A673 (cell line): ENCODE measurements around the gene APLP2. TPM values are rescaled to one million over a fixed set of nuclear protein-coding genes. Genes with fewer than 3 reads are reported as not detected.

ENCODE experiments used
- BruUV-seq: library from RNA; stranded (reverse); fragments of 400-500 nt; replicated peaks from 2 replicates; lab custom pipeline; 2021; lab: Mats Ljungman, UMichigan
- CTCF ChIA-PET: fragments of 300-600 bp; sonication (Branson Sonifier 250); formaldehyde crosslinking; loops from one replicate; lab custom pipeline; 2022; ENCODE audit warnings: antibody characterized with exemption; lab: Charles Lee
- POLR2A ChIA-PET: fragments of 300-600 bp; sonication (Branson Sonifier 250); formaldehyde crosslinking; loops from one replicate; lab custom pipeline; 2022; ENCODE audit warnings: antibody characterized with exemption; ENCODE audit not compliant: low non-redundant PET; lab: Charles Lee
- DNase-seq: peaks from one replicate; pipeline ENCODE4 v3.0.0-alpha.2; 2015; ENCODE audit warnings: low spot score
- H3K27ac ChIP-seq: fragments of 200-600 bp; sonication (generic); 2 replicates; pipeline ENCODE4 v1.5.1; 2016; ENCODE audit warnings: mixed run types, low read depth, mild to moderate bottlenecking, mixed read lengths, antibody characterized with exemption, low read length; ENCODE audit not compliant: poor library complexity, severe bottlenecking
- H3K27me3 ChIP-seq: fragments of 200-600 bp; sonication (generic); replicated peaks from 2 replicates; pipeline ENCODE4 v1.6.1; 2017; ENCODE audit warnings: mixed run types, low read depth, mild to moderate bottlenecking, mixed read lengths, antibody characterized with exemption, low read length; ENCODE audit not compliant: insufficient read depth, poor library complexity
- H3K36me3 ChIP-seq: fragments of 200-600 bp; sonication (generic); 2 replicates; pipeline ENCODE4 v1.6.1; 2016; ENCODE audit warnings: mixed run types, mild to moderate bottlenecking, mixed read lengths, antibody characterized with exemption, low read length; ENCODE audit not compliant: insufficient read depth, poor library complexity, severe bottlenecking
- H3K4me1 ChIP-seq: fragments of 200-600 bp; sonication (generic); 2 replicates; pipeline ENCODE4 v1.6.1; 2017; ENCODE audit warnings: mixed run types, mild to moderate bottlenecking, mixed read lengths, antibody characterized with exemption, low read length; ENCODE audit not compliant: insufficient read depth, poor library complexity, severe bottlenecking
- H3K4me3 ChIP-seq: fragments of 200-600 bp; sonication (generic); 2 replicates; pipeline ENCODE4 v1.5.1; 2016; ENCODE audit warnings: low read depth, mixed run types, mild to moderate bottlenecking, mixed read lengths, low read length; ENCODE audit not compliant: poor library complexity, severe bottlenecking
- H3K9me3 ChIP-seq: fragments of 200-600 bp; sonication (generic); 2 replicates; pipeline ENCODE4 v1.6.1; 2016; ENCODE audit warnings: mixed run types, low read depth, mild to moderate bottlenecking, mixed read lengths, antibody characterized with exemption, low read length; ENCODE audit not compliant: poor library complexity, severe bottlenecking
- CTCF ChIP-seq: fragments of 300-800, 200-600 bp; sonication (generic); conservative IDR thresholded peaks from 2 replicates; pipeline ENCODE4 v1.5.1; 2017; ENCODE audit warnings: low read depth, mild to moderate bottlenecking, antibody characterized with exemption, low read length, moderate library complexity, mixed read lengths
- EZH2 ChIP-seq: fragments of 200-600 bp; sonication (generic); IDR thresholded peaks from 2 replicates; pipeline ENCODE4 v1.6.1; 2017; ENCODE audit warnings: borderline replicate concordance, low read depth, mild to moderate bottlenecking, mixed read lengths, antibody characterized with exemption, low read length; ENCODE audit not compliant: poor library complexity, severe bottlenecking
- intact Hi-C: fragments of 100-400 bp; cut with micrococcal nuclease; formaldehyde crosslinking; loops from one replicate; pipeline ENCODE4 v1.10.0; 2022; ENCODE audit not compliant: unreplicated experiment
- total RNA-seq: library from RNA; stranded (reverse); gene quantifications from 2 replicates; pipeline ENCODE4 v1.2.3, GENCODE V29; 2021

The APLP2 gene
- total RNA-seq, 1 experiment from 2014 or later = 175 TPM

GRCh38 chr11:130167146-130167545 lies 97.5 kb downstream of the APLP2 start:
- Histone ChIP-seq H3K4me1 (no peaks in the 10 kb centered on the region), H3K27ac (no peak overlapping the region), H3K27me3 (peaks cover 9% of the 10 kb centered on the region), H3K9me3 (no peaks in the 10 kb centered on the region), H3K36me3 (no peaks in the 10 kb centered on the region), H3K4me3 (no peak overlapping the region)
- DNase-seq = no peak
- CTCF ChIA-PET = interaction anchor here (0.6 kb wide), 1 partner anchor 19 kb away, joined by 4 read pairs; no protein-coding TSS in a partner anchor
- POLR2A ChIA-PET = no interaction called here
- no peak for TF ChIP-seq EZH2
- no peak for TF ChIP-seq CTCF
- no TSS peak for BruUV-seq
- intact Hi-C loops = no loop called here

- H3K27me3 ChIP-seq = no peaks in the 10 kb centered on the region
- no peaks in the 10 kb centered on the region for H3K36me3 ChIP-seq
- TF ChIP-seq EZH2 (no peak), CTCF (no peak)
- no peaks in the 10 kb centered on the region for H3K9me3 ChIP-seq
- CTCF ChIA-PET = no interaction called here
- H3K4me1 ChIP-seq = no peaks in the 10 kb centered on the region
- DNase-seq = no peak
- intact Hi-C loops = no loop called here
- no TSS peak for BruUV-seq
- no peak overlapping the region for H3K27ac ChIP-seq
- no peak overlapping the region for H3K4me3 ChIP-seq
- POLR2A ChIA-PET = interaction anchor here (0.7 kb wide), 1 partner anchor 18 kb away, joined by 3 read pairs; no protein-coding TSS in a partner anchor
Observed at GRCh38 chr11:130168105-130168504, 98.4 kb downstream of the APLP2 start.

GRCh38 chr11:130170345-130170744 lies 100.7 kb downstream of the APLP2 start:
- H3K36me3 ChIP-seq = no peaks in the 10 kb centered on the region
- CTCF ChIA-PET = no interaction called here
- no peaks in the 10 kb centered on the region for H3K4me1 ChIP-seq
- POLR2A ChIA-PET = no interaction called here
- BruUV-seq = no TSS peak
- H3K4me3 ChIP-seq = no peak overlapping the region
- H3K27me3 ChIP-seq = no peaks in the 10 kb centered on the region
- no peak overlapping the region for H3K27ac ChIP-seq
- no peak for DNase-seq
- TF ChIP-seq CTCF (no peak), EZH2 (no peak)
- intact Hi-C loops = no loop called here
- H3K9me3 ChIP-seq = no peaks in the 10 kb centered on the region
